LNCaP clone FGC (cell line): ENCODE data around the gene ANP32A.

Experiments
- DNase-seq: peaks from one replicate; pipeline ENCODE4 v3.0.0-alpha.2; 2011; ENCODE audit warnings: low read depth
- H3K4me3 ChIP-seq: 2 replicates; pipeline ENCODE4 v1.5.1; 2011; ENCODE audit warnings: mild to moderate bottlenecking, low read depth, low read length, control low read depth
- TF ChIP-seq, protein P1 (sequence below): IDR thresholded peaks from 2 replicates; pipeline ENCODE4 v1.5.1; 2012; ENCODE audit warnings: mild to moderate bottlenecking; ENCODE audit not compliant: control insufficient read depth, insufficient read depth; ENCODE audit errors: extremely low read depth

Gene ANP32A

DNA sequence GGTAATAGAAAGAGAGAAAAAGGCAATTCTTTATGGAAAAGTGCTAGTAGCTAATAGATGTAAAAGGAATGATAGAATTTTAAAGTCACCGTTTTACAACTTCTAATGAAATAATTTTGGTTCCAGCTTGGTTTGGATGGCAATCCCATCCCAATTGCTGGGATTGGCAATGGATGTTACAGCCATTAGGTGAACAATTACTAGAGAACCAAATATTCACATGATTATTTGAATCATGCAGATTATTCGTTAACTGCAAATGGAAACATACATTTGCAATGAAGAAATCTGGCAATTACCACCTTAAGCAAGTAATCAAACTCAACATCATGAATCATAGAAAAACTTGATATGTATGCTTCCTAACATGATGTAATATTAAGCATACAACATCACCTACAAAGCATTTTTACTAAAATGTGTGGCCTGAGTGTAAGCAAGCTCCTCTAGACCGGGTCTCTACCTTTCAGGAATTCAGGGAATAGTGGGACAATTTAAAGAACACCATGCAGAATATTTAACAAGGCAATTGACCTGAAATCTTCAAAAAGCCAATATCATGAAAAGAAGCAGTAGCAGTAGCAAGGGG is 26.2 kb upstream of the ANP32A start:
- no peak for DNase-seq
- no peak overlapping the region for H3K4me3 ChIP-seq
- TF ChIP-seq, protein P1, sequence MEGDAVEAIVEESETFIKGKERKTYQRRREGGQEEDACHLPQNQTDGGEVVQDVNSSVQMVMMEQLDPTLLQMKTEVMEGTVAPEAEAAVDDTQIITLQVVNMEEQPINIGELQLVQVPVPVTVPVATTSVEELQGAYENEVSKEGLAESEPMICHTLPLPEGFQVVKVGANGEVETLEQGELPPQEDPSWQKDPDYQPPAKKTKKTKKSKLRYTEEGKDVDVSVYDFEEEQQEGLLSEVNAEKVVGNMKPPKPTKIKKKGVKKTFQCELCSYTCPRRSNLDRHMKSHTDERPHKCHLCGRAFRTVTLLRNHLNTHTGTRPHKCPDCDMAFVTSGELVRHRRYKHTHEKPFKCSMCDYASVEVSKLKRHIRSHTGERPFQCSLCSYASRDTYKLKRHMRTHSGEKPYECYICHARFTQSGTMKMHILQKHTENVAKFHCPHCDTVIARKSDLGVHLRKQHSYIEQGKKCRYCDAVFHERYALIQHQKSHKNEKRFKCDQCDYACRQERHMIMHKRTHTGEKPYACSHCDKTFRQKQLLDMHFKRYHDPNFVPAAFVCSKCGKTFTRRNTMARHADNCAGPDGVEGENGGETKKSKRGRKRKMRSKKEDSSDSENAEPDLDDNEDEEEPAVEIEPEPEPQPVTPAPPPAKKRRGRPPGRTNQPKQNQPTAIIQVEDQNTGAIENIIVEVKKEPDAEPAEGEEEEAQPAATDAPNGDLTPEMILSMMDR: no peak

DNA sequence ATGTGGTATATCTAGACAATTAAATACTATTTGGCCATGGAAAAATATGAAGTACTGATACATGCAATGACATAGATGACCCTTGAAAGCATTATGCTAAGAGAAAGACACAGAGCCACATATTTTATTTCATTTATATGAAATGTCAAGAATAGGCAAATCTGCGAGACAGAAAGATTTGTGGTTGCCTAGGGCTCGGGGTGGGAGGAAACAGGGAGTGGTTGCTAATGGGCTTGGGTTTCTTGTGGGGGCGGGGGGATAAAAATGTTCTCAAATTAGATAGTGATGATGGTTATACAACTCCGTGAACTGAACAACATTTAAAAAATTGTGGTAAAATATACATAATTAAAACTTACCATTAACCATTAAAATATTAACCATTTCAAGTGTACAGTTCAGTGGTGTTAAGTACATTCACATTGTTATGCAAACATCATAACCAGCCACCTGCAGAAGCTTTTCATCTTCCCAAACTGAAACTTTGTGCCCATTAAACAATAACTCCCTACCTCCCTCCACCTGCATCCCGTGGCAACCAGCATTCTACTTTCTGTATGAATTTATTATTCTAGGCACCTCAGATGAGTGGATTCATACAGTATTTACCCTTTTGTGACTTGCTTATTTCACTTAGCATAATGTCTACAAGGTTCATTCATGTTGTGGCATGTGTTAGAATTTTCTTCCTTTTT is 24.3 kb upstream of the ANP32A start:
- TF ChIP-seq, protein P1: no peak

DNA sequence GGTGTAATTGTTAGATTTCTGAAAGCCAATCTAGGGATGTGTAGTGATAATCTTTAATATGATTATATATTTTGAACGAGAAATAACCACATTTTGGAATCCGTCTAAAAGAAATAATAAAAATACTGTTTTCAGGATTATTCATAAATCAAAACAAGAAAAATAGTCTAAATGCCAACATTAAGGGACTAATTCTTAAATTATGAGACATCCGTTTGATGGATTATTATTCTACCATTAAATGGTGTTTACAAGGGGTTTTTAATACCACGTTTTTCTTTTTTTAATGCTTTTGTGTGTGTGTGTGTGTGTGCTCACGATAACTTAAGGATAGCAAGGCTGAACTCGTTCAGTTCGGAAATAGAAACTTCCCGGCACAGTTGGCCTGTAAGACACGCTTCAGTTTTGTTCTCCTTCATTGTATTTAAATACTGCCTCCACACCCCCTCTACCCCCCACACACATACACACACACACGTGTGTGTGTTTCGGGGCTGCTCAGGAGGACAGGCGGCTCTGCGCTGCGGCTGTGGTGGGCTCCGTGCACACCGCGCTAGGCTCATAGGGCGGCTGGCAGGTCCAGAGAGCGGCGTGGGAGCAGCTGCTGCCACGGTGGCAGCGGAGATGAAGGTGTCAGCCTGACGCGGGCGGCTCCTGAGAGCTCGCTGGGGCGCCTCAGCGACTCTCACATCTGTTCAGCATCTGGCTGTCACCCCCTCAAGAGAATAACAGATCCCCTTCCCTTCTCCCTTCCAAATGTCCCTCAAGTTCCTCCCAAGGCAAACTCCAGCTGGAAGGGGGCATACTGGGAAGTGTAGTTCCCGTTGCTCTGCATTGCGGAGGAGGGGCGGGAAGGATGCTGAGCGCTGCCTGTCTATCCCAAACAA is 23.0 kb upstream of the ANP32A start:
- TF ChIP-seq, protein P1: no peak
- no peak for DNase-seq
- H3K4me3 ChIP-seq: peak overlapping the region; percentile 10; the same call in 1 of the 2 replicates

More for the DNA sequence above, 24.3 kb upstream of the ANP32A start:
- H3K4me3 ChIP-seq: no peak overlapping the region
- DNase-seq: no peak

DNA sequence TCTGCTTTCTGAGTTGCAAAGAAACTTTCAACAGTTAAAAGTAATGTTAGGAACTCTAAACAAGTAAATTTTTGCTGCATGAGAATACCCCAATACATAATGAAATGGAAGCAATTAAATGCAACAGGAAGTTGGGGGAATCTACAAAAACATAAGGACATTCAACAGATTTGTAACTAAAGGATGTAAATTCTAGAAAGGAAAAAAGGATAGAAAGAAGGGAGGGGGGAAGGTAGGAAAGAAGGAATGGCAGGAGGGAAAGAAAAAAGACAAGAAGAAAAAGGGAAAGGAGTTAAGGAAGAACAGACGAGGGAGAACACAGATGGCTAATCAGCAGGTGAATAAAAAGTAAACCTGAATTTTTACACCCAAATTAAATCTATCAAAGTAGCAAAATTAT is 22.3 kb upstream of the ANP32A start:
- TF ChIP-seq, protein P1: no peak
- no peak overlapping the region for H3K4me3 ChIP-seq
- DNase-seq: no peak

DNA sequence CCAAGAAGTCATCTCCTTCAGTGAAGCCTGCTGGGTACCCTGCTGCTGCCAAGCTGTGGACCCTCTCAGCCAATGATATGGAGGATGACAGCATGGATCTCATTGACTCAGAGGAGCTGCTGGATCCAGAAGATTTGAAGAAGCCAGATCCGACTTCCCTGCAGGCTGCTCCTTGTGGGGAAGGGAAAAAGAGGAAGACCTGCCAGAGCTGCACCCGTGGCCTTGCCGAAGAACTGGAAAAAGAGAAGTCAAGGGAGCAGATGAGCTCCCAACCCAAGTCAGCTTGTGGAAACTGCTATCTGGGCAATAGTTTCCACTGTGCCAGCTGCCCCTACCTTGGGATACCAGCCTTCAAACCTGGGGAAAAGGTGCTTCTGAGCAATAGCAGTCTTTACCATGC is 13.7 kb upstream of the ANP32A start:
- no peak for DNase-seq
- TF ChIP-seq, protein P1: no peak
- no peak overlapping the region for H3K4me3 ChIP-seq

DNA sequence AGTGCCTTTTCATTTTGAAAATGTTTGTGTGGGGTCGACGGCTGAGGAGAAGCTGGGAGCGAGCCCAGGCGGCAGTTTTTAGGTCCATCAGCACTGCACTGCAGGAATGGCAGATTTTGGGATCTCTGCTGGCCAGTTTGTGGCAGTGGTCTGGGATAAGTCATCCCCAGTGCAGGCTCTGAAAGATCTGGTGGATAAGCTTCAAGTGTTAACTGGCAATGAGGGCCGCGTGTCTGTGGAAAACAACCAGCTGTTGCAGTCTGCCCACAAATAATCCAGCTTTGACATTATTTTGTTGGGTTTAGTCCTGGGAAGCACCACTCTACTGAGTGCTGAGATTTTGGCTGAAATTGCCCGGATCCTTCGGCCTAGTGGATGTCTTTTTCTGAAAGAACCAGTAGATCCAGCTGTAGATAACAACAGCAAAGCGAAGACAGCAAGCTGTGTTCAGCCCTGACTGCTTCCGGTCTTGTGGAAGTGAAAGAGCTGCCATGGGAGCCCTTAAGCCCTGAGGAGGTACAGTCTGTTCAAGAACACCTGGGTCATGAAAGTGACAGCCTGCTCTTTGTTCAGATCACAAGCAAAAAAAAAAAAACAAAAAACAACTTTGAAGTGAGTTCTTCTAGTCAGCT is 13.1 kb upstream of the ANP32A start:
- H3K4me3 ChIP-seq: no peak overlapping the region
- TF ChIP-seq, protein P1: no peak
- no peak for DNase-seq
